Upper lobe of left lung (tissue), 4 donors: Measurements from ENCODE around the gene MAST4.

Experiments used
- CTCF ChIP-seq, 6 experiments: fragments of 450-650 bp in 4 of 6; fragments of 200-600 bp in 2 of 6; sonication (generic) in 2 of 6; IDR thresholded peaks; one replicate each; pipeline ENCODE4 v1.5.1; 2016 to 2019; ENCODE audit warnings: antibody characterized with exemption in 6 of 6
- POLR2A ChIP-seq, 4 donors: fragments of 450-650 bp; IDR thresholded peaks; one replicate each; pipeline ENCODE4 v1.5.1; 2016 to 2017; ENCODE audit warnings: antibody characterized with exemption in 4 of 4, mild to moderate bottlenecking in 2 of 4

GRCh38 chr5:66585291-66585690 is 10.9 kb upstream of the MAST4 start:
- no peak for TF ChIP-seq POLR2A (IDR thresholded peaks at IDR 0.05)
- TF ChIP-seq CTCF (IDR thresholded peaks at IDR 0.05): no peak
